Activated naive CD8-positive, alpha-beta T cell treated with anti-CD3 and anti-CD28 coated beads, Interleukin-2, amount 50 U/mL, for 24 hours (primary cell): ENCODE data around the gene TMEM135.

Experiments
- ATAC-seq: fragments of 150-1000 bp; cut with Tn5 transposase; one replicate; pipeline ENCODE4 v1.10.0; 2021
- DNase-seq: peaks from one replicate; pipeline ENCODE4 v3.0.0; 2021
- H3K27ac Mint-ChIP-seq: one replicate; pipeline ENCODE4 v1.8.0; 2021; ENCODE audit warnings: mild to moderate bottlenecking, mixed read lengths
- H3K27me3 Mint-ChIP-seq: one replicate; pipeline ENCODE4 v1.8.0; 2021; ENCODE audit warnings: mixed read lengths
- H3K36me3 Mint-ChIP-seq: one replicate; pipeline ENCODE4 v1.8.0; 2021; ENCODE audit warnings: low read depth, mixed read lengths
- H3K4me1 Mint-ChIP-seq: one replicate; pipeline ENCODE4 v1.8.0; 2021; ENCODE audit warnings: mixed read lengths
- H3K4me3 Mint-ChIP-seq: one replicate; pipeline ENCODE4 v1.8.0; 2021; ENCODE audit warnings: mild to moderate bottlenecking, moderate library complexity, mixed read lengths
- H3K9me3 Mint-ChIP-seq: one replicate; pipeline ENCODE4 v1.8.0; 2021; ENCODE audit warnings: mixed read lengths

Gene TMEM135

GRCh38 chr11:87036756-87037449 is 831 bp upstream of the TMEM135 start:
- H3K36me3 Mint-ChIP-seq = peaks cover 2% of the 10 kb centered on the region
- H3K9me3 Mint-ChIP-seq = no peaks in the 10 kb centered on the region
- H3K4me1 Mint-ChIP-seq = peaks cover 35% of the 10 kb centered on the region
- DNase-seq (no peak), ATAC-seq (no peak)
- peak overlapping the region; percentile 2 for H3K27ac Mint-ChIP-seq
- peak overlapping the region; percentile 98 for H3K4me3 Mint-ChIP-seq
- no peaks in the 10 kb centered on the region for H3K27me3 Mint-ChIP-seq

GRCh38 chr11:87038235-87038977 is 672 bp downstream of the TMEM135 start:
- ATAC-seq (no peak), DNase-seq (no peak)
- H3K27ac Mint-ChIP-seq = peak overlapping the region; percentile 92
- peaks cover 5% of the 10 kb centered on the region for H3K36me3 Mint-ChIP-seq
- peaks cover 37% of the 10 kb centered on the region for H3K4me1 Mint-ChIP-seq
- no peaks in the 10 kb centered on the region for H3K27me3 Mint-ChIP-seq
- H3K4me3 Mint-ChIP-seq = peak overlapping the region; percentile 98
- H3K9me3 Mint-ChIP-seq = no peaks in the 10 kb centered on the region

GRCh38 chr11:87039371-87039770 is 1.6 kb downstream of the TMEM135 start:
- Mint-ChIP-seq H3K9me3 (no peaks in the 10 kb centered on the region), H3K4me1 (peaks cover 37% of the 10 kb centered on the region), H3K27me3 (no peaks in the 10 kb centered on the region), H3K27ac (no peak overlapping the region), H3K36me3 (peaks cover 12% of the 10 kb centered on the region), H3K4me3 (peak overlapping the region; percentile 98)
- DNase-seq (no peak), ATAC-seq (no peak)

GRCh38 chr11:87043894-87044293 is 6.2 kb downstream of the TMEM135 start:
- ATAC-seq (no peak), DNase-seq (no peak)
- peaks cover 21% of the 10 kb centered on the region for H3K36me3 Mint-ChIP-seq
- no peak overlapping the region for H3K4me3 Mint-ChIP-seq
- H3K4me1 Mint-ChIP-seq = peaks cover 19% of the 10 kb centered on the region
- H3K27ac Mint-ChIP-seq = no peak overlapping the region
- H3K27me3 Mint-ChIP-seq = no peaks in the 10 kb centered on the region
- H3K9me3 Mint-ChIP-seq = peaks cover 5% of the 10 kb centered on the region

GRCh38 chr11:87046824-87047223 is 9.1 kb downstream of the TMEM135 start:
- Mint-ChIP-seq H3K9me3 (peaks cover 5% of the 10 kb centered on the region), H3K4me1 (peaks cover 3% of the 10 kb centered on the region), H3K27ac (no peak overlapping the region), H3K36me3 (peaks cover 20% of the 10 kb centered on the region), H3K4me3 (no peak overlapping the region), H3K27me3 (no peaks in the 10 kb centered on the region)
- ATAC-seq = no peak
- DNase-seq = no peak

- peaks cover 5% of the 10 kb centered on the region for H3K4me1 Mint-ChIP-seq
- ATAC-seq = no peak
- no peak for DNase-seq
- H3K4me3 Mint-ChIP-seq = no peak overlapping the region
- peaks cover 2% of the 10 kb centered on the region for H3K36me3 Mint-ChIP-seq
- H3K9me3 Mint-ChIP-seq = no peaks in the 10 kb centered on the region
- H3K27me3 Mint-ChIP-seq = no peaks in the 10 kb centered on the region
- H3K27ac Mint-ChIP-seq = no peak overlapping the region
These were observed 18.4 kb downstream of the TMEM135 start for GRCh38 chr11:87056091-87056490.

- H3K27ac Mint-ChIP-seq = no peak overlapping the region
- H3K36me3 Mint-ChIP-seq = peaks cover 2% of the 10 kb centered on the region
- no peak overlapping the region for H3K4me3 Mint-ChIP-seq
- no peaks in the 10 kb centered on the region for H3K27me3 Mint-ChIP-seq
- DNase-seq (no peak), ATAC-seq (no peak)
- H3K4me1 Mint-ChIP-seq = peaks cover 5% of the 10 kb centered on the region
- H3K9me3 Mint-ChIP-seq = no peaks in the 10 kb centered on the region
These were observed 20.0 kb downstream of the TMEM135 start for GRCh38 chr11:87057749-87058148.

GRCh38 chr11:87059596-87060390 is 22.1 kb downstream of the TMEM135 start:
- H3K4me1 Mint-ChIP-seq = peaks cover 8% of the 10 kb centered on the region
- DNase-seq (no peak), ATAC-seq (no peak)
- H3K4me3 Mint-ChIP-seq = no peak overlapping the region
- H3K36me3 Mint-ChIP-seq = peaks cover 2% of the 10 kb centered on the region
- peak overlapping the region; percentile 5 for H3K27ac Mint-ChIP-seq
- H3K9me3 Mint-ChIP-seq = no peaks in the 10 kb centered on the region
- H3K27me3 Mint-ChIP-seq = no peaks in the 10 kb centered on the region

- no peaks in the 10 kb centered on the region for H3K27me3 Mint-ChIP-seq
- no peaks in the 10 kb centered on the region for H3K9me3 Mint-ChIP-seq
- H3K4me3 Mint-ChIP-seq = no peak overlapping the region
- peaks cover 8% of the 10 kb centered on the region for H3K4me1 Mint-ChIP-seq
- H3K27ac Mint-ChIP-seq = no peak overlapping the region
- ATAC-seq = no peak
- DNase-seq = no peak
- H3K36me3 Mint-ChIP-seq = peaks cover 2% of the 10 kb centered on the region
These were observed 24.0 kb downstream of the TMEM135 start for GRCh38 chr11:87061766-87062165.

- DNase-seq (no peak), ATAC-seq (no peak)
- Mint-ChIP-seq H3K36me3 (peaks cover 2% of the 10 kb centered on the region), H3K4me1 (peaks cover 8% of the 10 kb centered on the region), H3K4me3 (no peak overlapping the region), H3K27me3 (no peaks in the 10 kb centered on the region), H3K27ac (no peak overlapping the region), H3K9me3 (no peaks in the 10 kb centered on the region)
These were observed 26.2 kb downstream of the TMEM135 start for GRCh38 chr11:87063982-87064381.

GRCh38 chr11:87072787-87073186 is 35.1 kb downstream of the TMEM135 start:
- ATAC-seq (no peak), DNase-seq (no peak)
- H3K27ac Mint-ChIP-seq = no peak overlapping the region
- H3K27me3 Mint-ChIP-seq = no peaks in the 10 kb centered on the region
- H3K36me3 Mint-ChIP-seq = peaks cover 20% of the 10 kb centered on the region
- peaks cover 4% of the 10 kb centered on the region for H3K9me3 Mint-ChIP-seq
- no peak overlapping the region for H3K4me3 Mint-ChIP-seq
- H3K4me1 Mint-ChIP-seq = no peaks in the 10 kb centered on the region

- Mint-ChIP-seq H3K9me3 (peaks cover 4% of the 10 kb centered on the region), H3K27me3 (no peaks in the 10 kb centered on the region), H3K4me1 (peaks cover 3% of the 10 kb centered on the region), H3K36me3 (peaks cover 18% of the 10 kb centered on the region), H3K27ac (no peak overlapping the region), H3K4me3 (no peak overlapping the region)
- ATAC-seq (no peak), DNase-seq (no peak)
These were observed 38.6 kb downstream of the TMEM135 start for GRCh38 chr11:87076260-87076783.

GRCh38 chr11:87076874-87077429 is 39.2 kb downstream of the TMEM135 start:
- Mint-ChIP-seq H3K27me3 (no peaks in the 10 kb centered on the region), H3K9me3 (peaks cover 4% of the 10 kb centered on the region), H3K36me3 (peaks cover 18% of the 10 kb centered on the region), H3K4me1 (peaks cover 9% of the 10 kb centered on the region), H3K4me3 (no peak overlapping the region), H3K27ac (no peak overlapping the region)
- ATAC-seq = no peak
- DNase-seq = no peak

- Mint-ChIP-seq H3K9me3 (peaks cover 7% of the 10 kb centered on the region), H3K4me3 (peak overlapping the region; percentile 75), H3K27ac (peak overlapping the region; percentile 74), H3K4me1 (peaks cover 21% of the 10 kb centered on the region), H3K27me3 (no peaks in the 10 kb centered on the region), H3K36me3 (peaks cover 22% of the 10 kb centered on the region)
- DNase-seq (no peak), ATAC-seq (no peak)
These were observed 43.6 kb downstream of the TMEM135 start for GRCh38 chr11:87081358-87081757.
